GM12878 (cell line): ENCODE data around the gene ACSF2. TPM values are rescaled to one million over a fixed set of nuclear protein-coding genes. Genes with fewer than 3 reads are reported as not detected.
A peak's percentile ranks its signal among the peaks of the same experiment; 100 is the strongest.

Source experiments
- ATAC-seq: fragments of 200-7000 bp; cut with Tn5 transposase; 3 replicates; pipeline ENCODE4 v1.9.1; 2020; ENCODE audit warnings: mild to moderate bottlenecking, moderate library complexity
- BruUV-seq: library from RNA; stranded (reverse); fragments of 400-500 nt; replicated peaks from 2 replicates; lab custom pipeline; 2021; lab: Mats Ljungman, UMichigan
- CTCF ChIA-PET: fragments of 300-600 bp; sonication (Branson Sonifier 250); formaldehyde crosslinking; extraction: SDS; loops from one replicate; lab custom pipeline; 2021; ENCODE audit warnings: inconsistent platforms; lab: Yijun Ruan, JAX
- POLR2A ChIA-PET: fragments of 350-600 bp; formaldehyde crosslinking; extraction: SDS; loops from one replicate; lab custom pipeline; 2021; ENCODE audit warnings: inconsistent platforms; lab: Charles Lee
- RAD21 ChIA-PET: fragments of 300-600 bp; sonication (Branson Sonifier 250); formaldehyde crosslinking; loops from one replicate; lab custom pipeline; 2023; ENCODE audit warnings: antibody characterized with exemption; ENCODE audit not compliant: unreplicated experiment; lab: Charles Lee
- SMC1A ChIA-PET: fragments of 300-600 bp; sonication (Branson Sonifier 250); formaldehyde crosslinking; loops from one replicate; lab custom pipeline; 2023; ENCODE audit not compliant: unreplicated experiment, uncharacterized antibody; lab: Charles Lee
- DNase-seq: peaks from one replicate; pipeline ENCODE4 v3.0.0-alpha.2; 2011; ENCODE audit warnings: low read depth, low spot score
- FAIRE-seq: peaks from 3 replicates; lab custom pipeline; 2011; peaks lifted over from hg19 to GRCh38; lab: Jason Lieb, UNC
- H2AFZ ChIP-seq: 2 replicates; pipeline ENCODE4 v1.6.0; 2011; ENCODE audit warnings: low read depth, low read length, control low read depth; ENCODE audit not compliant: control insufficient read depth
- H3K27ac ChIP-seq: 2 replicates; pipeline ENCODE4 v1.5.1; 2011; ENCODE audit warnings: control low read depth; ENCODE audit not compliant: control insufficient read depth, insufficient read depth
- H3K27me3 ChIP-seq, 2 experiments: replicated peaks in 1 of 2; 2 replicates each; pipeline versions ENCODE4 v1.6.0 to v1.6.1; 2011; ENCODE audit warnings: low read length in 1 of 2; ENCODE audit not compliant: control insufficient read depth in 2 of 2, insufficient read depth in 2 of 2
- H3K36me3 ChIP-seq, 2 experiments: 2 replicates each; pipeline ENCODE4 v1.5.1; 2011; ENCODE audit warnings: low read length in 1 of 2; ENCODE audit not compliant: control insufficient read depth in 2 of 2, insufficient read depth in 2 of 2
- H3K4me1 ChIP-seq: 2 replicates; pipeline ENCODE4 v1.6.1; 2011; ENCODE audit warnings: mild to moderate bottlenecking, low read length, moderate library complexity, mixed read lengths; ENCODE audit not compliant: control insufficient read depth, insufficient read depth
- H3K4me2 ChIP-seq: 2 replicates; pipeline ENCODE4 v1.6.0; 2011; ENCODE audit warnings: control low read depth; ENCODE audit not compliant: control insufficient read depth, insufficient read depth
- H3K4me3 ChIP-seq: fragments of 200-600 bp; sonication (generic); 2 replicates; pipeline ENCODE4 v1.5.1; 2016
- H3K79me2 ChIP-seq: 2 replicates; pipeline ENCODE4 v1.6.0; 2011; ENCODE audit warnings: low read length; ENCODE audit not compliant: control insufficient read depth, insufficient read depth
- H3K9ac ChIP-seq: 2 replicates; pipeline ENCODE4 v1.8.0; 2011; ENCODE audit warnings: low read length, control low read depth, mixed read lengths; ENCODE audit not compliant: control insufficient read depth, insufficient read depth
- H3K9me3 ChIP-seq: replicated peaks from 3 replicates; pipeline ENCODE4 v1.5.1; 2011; ENCODE audit warnings: mild to moderate bottlenecking, low read length; ENCODE audit not compliant: control insufficient read depth, insufficient read depth
- H4K20me1 ChIP-seq: 2 replicates; pipeline ENCODE4 v1.6.0; 2011; ENCODE audit not compliant: control insufficient read depth, insufficient read depth
- CREM ChIP-seq: IDR thresholded peaks from 2 replicates; pipeline ENCODE4 v1.6.1; 2014; ENCODE audit warnings: antibody characterized with exemption, low read depth
- NFYB ChIP-seq: IDR thresholded peaks from 2 replicates; pipeline ENCODE4 v1.6.1; 2011; ENCODE audit warnings: low read depth, mild to moderate bottlenecking, low read length, improper control_type of control experiment, moderate library complexity; ENCODE audit not compliant: insufficient read depth
- RUNX3 ChIP-seq: IDR thresholded peaks from 2 replicates; pipeline ENCODE4 v1.6.1; 2012; ENCODE audit warnings: low read length, inconsistent platforms
- SMC3 ChIP-seq: IDR thresholded peaks from 2 replicates; pipeline ENCODE4 v1.6.1; 2011; ENCODE audit warnings: low read length, improper control_type of control experiment, borderline replicate concordance
- WGBS: methylation state at CpG from one replicate; pipeline ENCODE4 v1.1.6; 2016; ENCODE audit warnings: low lambda C conversion rate; ENCODE audit not compliant: insufficient replicate concordance, insufficient coverage; ENCODE audit errors: missing lambda C conversion rate; 5-methylcytosine and 5-hydroxymethylcytosine counted together
- in situ Hi-C: fragments of 300-500 bp; cut with MboI; formaldehyde crosslinking; loops from 9 replicates; pipeline ENCODE4 v1.14.3; 2018; ENCODE audit warnings: mixed read lengths
- intact Hi-C: fragments of 100-400 bp; cut with micrococcal nuclease; formaldehyde crosslinking; loops from one replicate; pipeline ENCODE4 v1.14.2; 2022; ENCODE audit not compliant: unreplicated experiment
- polyA plus RNA-seq, 11 experiments: library from polyadenylated mRNA; depleted of rRNA in 4 of 11; unstranded in 6 of 11; stranded (reverse) in 5 of 11; fragments of >200 nt; fragmentation: Nextera tagmentation in 4 of 11; fragmentation: Illumina TruSeq in 1 of 11; extraction: Ambion mirVana in 4 of 11; extraction: Trizol in 1 of 11; gene quantifications; 1 replicate in 1 of 11; 2 replicates in 10 of 11; pipeline versions ENCODE4 v1.2.1 to v1.2.3, GENCODE V29; 2011 to 2016; ENCODE audit warnings: inconsistent platforms in 2 of 11, missing spikeins in 2 of 11, low read depth in 1 of 11
- total RNA-seq, 4 experiments: library from RNA; depleted of rRNA in 3 of 4; stranded (reverse); fragments of >200 nt in 3 of 4; fragmentation: Illumina TruSeq in 1 of 4; extraction: Trizol in 1 of 4; gene quantifications; 2 replicates each; pipeline versions ENCODE4 v1.2.1 to v1.2.3, GENCODE V29; 2013 to 2021
- TF ChIP-seq, protein P1 (sequence below): fragments of 450-650 bp; IDR thresholded peaks from 2 replicates; pipeline ENCODE4 v1.6.1; 2017; ENCODE audit warnings: borderline replicate concordance

The ACSF2 gene
- total and polyA plus RNA-seq, 10 of the 15 experiments (the other 5 are each of a cell fraction or from before 2014, with no cell fraction given), result 7.1 to 32.8 (median 16.8) TPM

DNA sequence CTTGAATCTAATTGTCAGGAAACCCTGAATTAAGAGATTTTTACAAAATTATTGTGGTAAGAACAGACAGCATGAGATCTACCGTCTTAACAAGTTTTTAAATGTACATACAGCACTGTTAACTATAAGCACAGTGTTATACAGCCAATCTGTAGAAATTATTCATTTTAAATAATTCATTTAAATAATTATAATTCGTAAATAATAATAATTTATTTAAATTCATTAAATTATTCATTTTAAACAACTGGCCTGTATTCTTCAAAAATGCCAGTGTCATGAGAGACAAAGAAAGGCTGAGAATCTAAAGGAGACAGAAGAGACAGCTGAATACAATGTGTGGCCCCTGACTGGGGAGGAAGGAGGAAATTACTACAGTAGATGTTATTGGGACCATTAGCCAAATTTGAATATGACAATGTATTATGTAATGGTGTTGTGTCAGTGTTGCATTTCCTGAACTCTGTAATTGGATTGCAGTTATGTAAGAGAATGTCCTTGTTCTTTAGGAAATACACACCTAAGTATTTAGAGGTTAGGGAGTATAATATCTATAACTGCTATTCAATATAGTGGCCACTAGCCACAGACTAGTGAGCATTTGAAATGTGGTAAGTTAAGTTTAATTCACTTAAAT is 55.0 kb downstream of the ACSF2 start:
- intact Hi-C loops (no loop called here), in situ Hi-C loops (loop anchor here (10.0 kb wide), 1 partner anchor 144 kb away; no protein-coding TSS in a partner anchor)
- ChIA-PET POLR2A (no interaction called here), SMC1A (interaction anchor here (0.9 to 2.6 kb wide), 3 partner anchors 61 to 253 kb away, joined by 4 to 8 read pairs (median 5); no protein-coding TSS in a partner anchor), RAD21 (interaction anchor here (1.1 kb wide), 1 partner anchor 41 kb away, joined by 3 read pairs; no protein-coding TSS in a partner anchor), CTCF (interaction anchor here (1.0 to 4.4 kb wide), 7 partner anchors 12 to 302 kb away, joined by 3 to 23 read pairs (median 12); no protein-coding TSS in a partner anchor)
- H3K4me1 ChIP-seq, result no peaks in the 10 kb centered on the region
- H3K36me3 ChIP-seq, result peaks cover 0 to 10% of the 10 kb centered on the region in 2 experiments; a peak in 2 of 4 replicates
- H3K9me3 ChIP-seq, result no peaks in the 10 kb centered on the region
- DNase-seq (no peak), ATAC-seq (no peak), FAIRE-seq (no peak)
- TF ChIP-seq CREM, result no peak
- H3K27me3 ChIP-seq, result no peaks in the 10 kb centered on the region
- 100% methylated on average over 2 of the region's 2 CpGs for WGBS
- no peaks in the 10 kb centered on the region for H3K79me2 ChIP-seq
- no peak overlapping the region for H3K9ac ChIP-seq
- TSS peak; percentile 58 for BruUV-seq
- no peak overlapping the region for H3K4me2 ChIP-seq
- no peak overlapping the region for H3K4me3 ChIP-seq
- H2AFZ ChIP-seq, result no peak overlapping the region
- H4K20me1 ChIP-seq, result no peaks in the 10 kb centered on the region
- H3K27ac ChIP-seq, result no peak overlapping the region

DNA sequence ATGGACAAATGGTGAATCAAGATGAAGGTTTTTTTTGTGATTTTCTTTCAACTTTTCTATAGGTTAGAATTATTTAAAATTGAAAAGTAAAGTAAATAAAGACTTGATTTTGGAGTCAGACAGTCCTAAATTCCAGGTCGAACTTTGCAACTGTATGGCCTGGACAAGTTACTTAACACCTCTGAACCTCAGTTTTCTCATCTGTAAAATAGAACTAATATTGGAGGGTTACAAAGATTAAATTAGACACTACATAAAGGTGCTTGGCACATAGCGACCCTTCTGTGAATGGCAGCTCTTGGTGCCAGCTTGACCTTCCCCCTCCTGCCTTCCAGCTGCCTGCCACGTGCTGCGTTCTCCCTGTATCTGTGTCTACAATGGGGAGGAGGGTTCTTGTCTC is 55.6 kb downstream of the ACSF2 start:
- WGBS, result 71% methylated on average over 4 of the region's 4 CpGs
- H3K4me3 ChIP-seq, result no peak overlapping the region
- no peak overlapping the region for H3K27ac ChIP-seq
- no peaks in the 10 kb centered on the region for H4K20me1 ChIP-seq
- H3K4me1 ChIP-seq, result no peaks in the 10 kb centered on the region
- POLR2A ChIA-PET, result no interaction called here
- no peak for TF ChIP-seq SMC3
- TF ChIP-seq, protein P1, sequence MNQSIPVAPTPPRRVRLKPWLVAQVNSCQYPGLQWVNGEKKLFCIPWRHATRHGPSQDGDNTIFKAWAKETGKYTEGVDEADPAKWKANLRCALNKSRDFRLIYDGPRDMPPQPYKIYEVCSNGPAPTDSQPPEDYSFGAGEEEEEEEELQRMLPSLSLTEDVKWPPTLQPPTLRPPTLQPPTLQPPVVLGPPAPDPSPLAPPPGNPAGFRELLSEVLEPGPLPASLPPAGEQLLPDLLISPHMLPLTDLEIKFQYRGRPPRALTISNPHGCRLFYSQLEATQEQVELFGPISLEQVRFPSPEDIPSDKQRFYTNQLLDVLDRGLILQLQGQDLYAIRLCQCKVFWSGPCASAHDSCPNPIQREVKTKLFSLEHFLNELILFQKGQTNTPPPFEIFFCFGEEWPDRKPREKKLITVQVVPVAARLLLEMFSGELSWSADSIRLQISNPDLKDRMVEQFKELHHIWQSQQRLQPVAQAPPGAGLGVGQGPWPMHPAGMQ, result no peak
- no peak for TF ChIP-seq NFYB
- no peak for TF ChIP-seq RUNX3
- TF ChIP-seq, all 136 proteins: peak for 0
- SMC1A ChIA-PET, result interaction anchor here (0.9 to 2.6 kb wide), 3 partner anchors 60 to 252 kb away, joined by 4 to 8 read pairs (median 5); no protein-coding TSS in a partner anchor
- no peaks in the 10 kb centered on the region for H3K9me3 ChIP-seq
- no peaks in the 10 kb centered on the region for H3K79me2 ChIP-seq
- H3K36me3 ChIP-seq, result peaks cover 0 to 10% of the 10 kb centered on the region in 2 experiments; a peak in 2 of 4 replicates
- no TSS peak for BruUV-seq
- H3K9ac ChIP-seq, result no peak overlapping the region
- intact Hi-C loops, result loop anchor here (1.0 kb wide), 3 partner anchors 61 to 214 kb away; no protein-coding TSS in a partner anchor
- ATAC-seq (no peak), DNase-seq (no peak), FAIRE-seq (no peak)
- H2AFZ ChIP-seq, result no peak overlapping the region
- H3K27me3 ChIP-seq, result no peaks in the 10 kb centered on the region
- CTCF ChIA-PET, result interaction anchor here (0.9 to 4.4 kb wide), 13 partner anchors 12 to 302 kb away, joined by 3 to 23 read pairs (median 6); no protein-coding TSS in a partner anchor
- H3K4me2 ChIP-seq, result no peak overlapping the region
- in situ Hi-C loops, result loop anchor here (10.0 kb wide), 1 partner anchor 143 kb away; no protein-coding TSS in a partner anchor
- RAD21 ChIA-PET, result interaction anchor here (0.5 to 1.2 kb wide), 6 partner anchors 22 to 144 kb away, joined by 3 to 5 read pairs (median 3); no protein-coding TSS in a partner anchor
